ENCODE measurements around the gene CPN2.

CPN2 gene

GRCh38 chr3:194352667-194353246, 1.6 kb upstream of the CPN2 start:
- no peaks in the 10 kb centered on the region for H3K9me3 Mint-ChIP-seq
- ATAC-seq (no peak), DNase-seq (no peak)
- peaks cover 2% of the 10 kb centered on the region for H3K27me3 Mint-ChIP-seq
- no peaks in the 10 kb centered on the region for H3K36me3 Mint-ChIP-seq (ENCODE audit: low read depth)
- H3K4me3 Mint-ChIP-seq, result no peak overlapping the region
- H3K4me1 Mint-ChIP-seq, result peaks cover 1% of the 10 kb centered on the region
- no peak overlapping the region for H3K27ac Mint-ChIP-seq

GRCh38 chr3:194351952-194352536, 916 bp upstream of the CPN2 start:
- H3K4me1 Mint-ChIP-seq, result peaks cover 1% of the 10 kb centered on the region
- DNase-seq (no peak), ATAC-seq (peak; percentile 13)
- H3K36me3 Mint-ChIP-seq (ENCODE audit: low read depth), result no peaks in the 10 kb centered on the region
- H3K4me3 Mint-ChIP-seq, result no peak overlapping the region
- H3K27ac Mint-ChIP-seq, result no peak overlapping the region
- no peaks in the 10 kb centered on the region for H3K9me3 Mint-ChIP-seq
- H3K27me3 Mint-ChIP-seq, result peaks cover 2% of the 10 kb centered on the region

- ATAC-seq (no peak), DNase-seq (no peak)
- Mint-ChIP-seq H3K9me3 (no peaks in the 10 kb centered on the region), H3K27me3 (peaks cover 2% of the 10 kb centered on the region), H3K27ac (no peak overlapping the region), H3K4me1 (peaks cover 1% of the 10 kb centered on the region), H3K36me3 (ENCODE audit: low read depth) (no peaks in the 10 kb centered on the region), H3K4me3 (no peak overlapping the region)
These were observed 429 bp downstream of the CPN2 start for GRCh38 chr3:194350726-194351071.

- ATAC-seq (no peak), DNase-seq (no peak)
- Mint-ChIP-seq H3K4me3 (no peak overlapping the region), H3K27me3 (peaks cover 4% of the 10 kb centered on the region), H3K4me1 (peaks cover 1% of the 10 kb centered on the region), H3K36me3 (ENCODE audit: low read depth) (no peaks in the 10 kb centered on the region), H3K9me3 (no peaks in the 10 kb centered on the region), H3K27ac (no peak overlapping the region)
These were observed 2.8 kb downstream of the CPN2 start for GRCh38 chr3:194348354-194348753.

- H3K27me3 Mint-ChIP-seq, result peaks cover 11% of the 10 kb centered on the region
- no peak overlapping the region for H3K27ac Mint-ChIP-seq
- no peak for DNase-seq
- peaks cover 1% of the 10 kb centered on the region for H3K4me1 Mint-ChIP-seq
- H3K9me3 Mint-ChIP-seq, result no peaks in the 10 kb centered on the region
- ATAC-seq, result peak; percentile 37
- no peaks in the 10 kb centered on the region for H3K36me3 Mint-ChIP-seq (ENCODE audit: low read depth)
- no peak overlapping the region for H3K4me3 Mint-ChIP-seq
These were observed 4.5 kb downstream of the CPN2 start for GRCh38 chr3:194346621-194347020.

- peaks cover 12% of the 10 kb centered on the region for H3K27me3 Mint-ChIP-seq
- H3K27ac Mint-ChIP-seq, result no peak overlapping the region
These were observed 5.1 kb downstream of the CPN2 start for GRCh38 chr3:194346035-194346434.

GRCh38 chr3:194344012-194344411, 7.1 kb downstream of the CPN2 start:
- no peaks in the 10 kb centered on the region for H3K9me3 Mint-ChIP-seq
- no peak overlapping the region for H3K27ac Mint-ChIP-seq
- H3K4me1 Mint-ChIP-seq, result peaks cover 1% of the 10 kb centered on the region
- H3K36me3 Mint-ChIP-seq (ENCODE audit: low read depth), result no peaks in the 10 kb centered on the region
- DNase-seq, result peak; percentile 82
- peak; percentile 58 for ATAC-seq
- H3K27me3 Mint-ChIP-seq, result peaks cover 11% of the 10 kb centered on the region
- H3K4me3 Mint-ChIP-seq, result no peak overlapping the region

More at GRCh38 chr3:194346035-194346434, 5.1 kb downstream of the CPN2 start:
- no peak for ATAC-seq
- Mint-ChIP-seq H3K36me3 (ENCODE audit: low read depth) (no peaks in the 10 kb centered on the region), H3K9me3 (no peaks in the 10 kb centered on the region), H3K4me1 (peaks cover 1% of the 10 kb centered on the region), H3K4me3 (no peak overlapping the region)
- no peak for DNase-seq

GRCh38 chr3:194343561-194343893, 7.6 kb downstream of the CPN2 start:
- DNase-seq, result no peak
- no peak for ATAC-seq
- H3K36me3 Mint-ChIP-seq (ENCODE audit: low read depth), result no peaks in the 10 kb centered on the region
- no peak overlapping the region for H3K27ac Mint-ChIP-seq
- H3K4me3 Mint-ChIP-seq, result no peak overlapping the region
- no peaks in the 10 kb centered on the region for H3K9me3 Mint-ChIP-seq
- peaks cover 11% of the 10 kb centered on the region for H3K27me3 Mint-ChIP-seq
- peaks cover 1% of the 10 kb centered on the region for H3K4me1 Mint-ChIP-seq

- no peak overlapping the region for H3K4me3 Mint-ChIP-seq
- H3K9me3 Mint-ChIP-seq, result no peaks in the 10 kb centered on the region
- H3K27ac Mint-ChIP-seq, result no peak overlapping the region
- ATAC-seq, result no peak
- no peak for DNase-seq
- peaks cover 1% of the 10 kb centered on the region for H3K4me1 Mint-ChIP-seq
- H3K36me3 Mint-ChIP-seq (ENCODE audit: low read depth), result no peaks in the 10 kb centered on the region
- H3K27me3 Mint-ChIP-seq, result peaks cover 11% of the 10 kb centered on the region
These were observed 8.1 kb downstream of the CPN2 start for GRCh38 chr3:194342861-194343560.

- Mint-ChIP-seq H3K36me3 (ENCODE audit: low read depth) (no peaks in the 10 kb centered on the region), H3K27ac (no peak overlapping the region), H3K4me1 (peaks cover 1% of the 10 kb centered on the region), H3K27me3 (peaks cover 19% of the 10 kb centered on the region), H3K4me3 (no peak overlapping the region), H3K9me3 (no peaks in the 10 kb centered on the region)
- no peak for DNase-seq
- ATAC-seq, result no peak
These were observed 10.2 kb downstream of the CPN2 start for GRCh38 chr3:194340757-194341400.

- H3K27ac Mint-ChIP-seq, result no peak overlapping the region
- H3K36me3 Mint-ChIP-seq (ENCODE audit: low read depth), result no peaks in the 10 kb centered on the region
- H3K4me1 Mint-ChIP-seq, result peaks cover 1% of the 10 kb centered on the region
- no peak for ATAC-seq
- no peaks in the 10 kb centered on the region for H3K9me3 Mint-ChIP-seq
- DNase-seq, result no peak
- H3K4me3 Mint-ChIP-seq, result no peak overlapping the region
- H3K27me3 Mint-ChIP-seq, result peaks cover 19% of the 10 kb centered on the region
These were observed 11.3 kb downstream of the CPN2 start for GRCh38 chr3:194339840-194340239.

- Mint-ChIP-seq H3K4me1 (peaks cover 1% of the 10 kb centered on the region), H3K27me3 (peaks cover 19% of the 10 kb centered on the region)
These were observed 11.8 kb downstream of the CPN2 start for GRCh38 chr3:194339356-194339755.

GRCh38 chr3:194337965-194338753, 13.0 kb downstream of the CPN2 start:
- Mint-ChIP-seq H3K9me3 (no peaks in the 10 kb centered on the region), H3K4me1 (peaks cover 2% of the 10 kb centered on the region), H3K36me3 (ENCODE audit: low read depth) (no peaks in the 10 kb centered on the region), H3K27ac (no peak overlapping the region), H3K4me3 (no peak overlapping the region), H3K27me3 (peaks cover 22% of the 10 kb centered on the region)
- ATAC-seq (no peak), DNase-seq (no peak)

More at GRCh38 chr3:194339356-194339755, 11.8 kb downstream of the CPN2 start:
- Mint-ChIP-seq H3K36me3 (ENCODE audit: low read depth) (no peaks in the 10 kb centered on the region), H3K27ac (no peak overlapping the region), H3K4me3 (no peak overlapping the region), H3K9me3 (no peaks in the 10 kb centered on the region)
- no peak for DNase-seq
- ATAC-seq, result no peak

- Mint-ChIP-seq H3K9me3 (no peaks in the 10 kb centered on the region), H3K27ac (no peak overlapping the region), H3K27me3 (peaks cover 28% of the 10 kb centered on the region), H3K4me3 (no peak overlapping the region), H3K36me3 (ENCODE audit: low read depth) (peaks cover under 1% of the 10 kb centered on the region), H3K4me1 (peaks cover 4% of the 10 kb centered on the region)
- DNase-seq, result no peak
- ATAC-seq, result no peak
These were observed 14.3 kb downstream of the CPN2 start for GRCh38 chr3:194336601-194337355.
